Nephron (organoid): ENCODE results near the gene KIF12.

Experiments
- H3K27ac Mint-ChIP-seq, 3 experiments: 2 replicates each; pipeline ENCODE4 v1.8.0; 2020; ENCODE audit warnings: mixed read lengths in 3 of 3, mild to moderate bottlenecking in 2 of 3, moderate library complexity in 1 of 3
- H3K27me3 Mint-ChIP-seq: 2 replicates; pipeline ENCODE4 v1.8.0; 2021; ENCODE audit warnings: low read depth, mild to moderate bottlenecking, moderate library complexity, mixed read lengths
- H3K36me3 Mint-ChIP-seq: 2 replicates; pipeline ENCODE4 v1.8.0; 2020; ENCODE audit warnings: low read depth, mixed read lengths
- H3K4me1 Mint-ChIP-seq: 2 replicates; pipeline ENCODE4 v1.8.0; 2020; ENCODE audit warnings: mixed read lengths
- H3K4me3 Mint-ChIP-seq, 3 experiments: 2 replicates each; pipeline ENCODE4 v1.8.0; 2020; ENCODE audit warnings: mild to moderate bottlenecking in 3 of 3, mixed read lengths in 3 of 3, moderate library complexity in 2 of 3
- H3K9me3 Mint-ChIP-seq: 2 replicates; pipeline ENCODE4 v1.8.0; 2020; ENCODE audit warnings: mixed read lengths
- TF ChIP-seq, protein P1 (sequence below), 3 experiments: fragments of 200-600 bp; sonication (generic); IDR thresholded peaks; one replicate each; pipeline ENCODE4 v1.5.0; 2021; ENCODE audit warnings: antibody characterized with exemption in 3 of 3; ENCODE audit not compliant: unreplicated experiment in 3 of 3

KIF12 gene

DNA sequence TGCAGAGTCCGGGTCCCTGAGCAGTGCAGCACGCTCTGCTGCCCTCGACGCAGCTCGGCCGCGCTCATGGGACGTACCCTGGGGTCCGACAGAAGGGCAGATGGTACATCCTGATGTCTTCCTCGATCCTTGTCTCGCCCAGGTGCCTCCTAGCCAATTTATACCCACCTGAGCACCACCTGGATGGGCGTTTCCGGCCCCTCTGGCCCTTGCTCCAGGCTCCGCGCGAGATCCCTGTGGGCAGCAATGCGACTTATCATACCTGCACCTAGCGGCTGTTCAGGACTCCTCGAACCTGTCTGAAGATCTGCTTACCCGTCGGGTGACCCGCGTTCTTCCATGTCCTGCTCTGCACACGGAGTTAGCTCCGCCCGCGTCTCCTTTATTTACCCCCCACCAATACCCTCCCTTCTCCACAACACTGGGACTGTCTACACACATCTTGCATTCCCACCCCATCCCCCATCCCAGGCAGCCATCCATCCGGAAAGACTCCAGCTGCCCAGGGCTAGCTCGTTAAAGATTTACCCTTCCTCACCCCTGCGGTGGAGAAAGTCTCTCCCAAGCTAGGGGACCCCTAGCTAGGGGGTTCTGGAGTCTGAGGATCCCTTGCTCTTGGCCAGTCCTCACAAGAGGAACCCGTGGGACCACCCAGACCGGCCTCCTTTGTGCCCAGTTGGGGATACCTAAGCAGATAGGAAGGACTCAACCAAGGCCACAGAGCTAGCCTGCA is at the start of gene KIF12:
Gene KIF12 (minus strand): TSS at position 357 of the 733 bp plus-strand sequence. CDS start 16 bp downstream, at position 341.
- TF ChIP-seq, protein P1, sequence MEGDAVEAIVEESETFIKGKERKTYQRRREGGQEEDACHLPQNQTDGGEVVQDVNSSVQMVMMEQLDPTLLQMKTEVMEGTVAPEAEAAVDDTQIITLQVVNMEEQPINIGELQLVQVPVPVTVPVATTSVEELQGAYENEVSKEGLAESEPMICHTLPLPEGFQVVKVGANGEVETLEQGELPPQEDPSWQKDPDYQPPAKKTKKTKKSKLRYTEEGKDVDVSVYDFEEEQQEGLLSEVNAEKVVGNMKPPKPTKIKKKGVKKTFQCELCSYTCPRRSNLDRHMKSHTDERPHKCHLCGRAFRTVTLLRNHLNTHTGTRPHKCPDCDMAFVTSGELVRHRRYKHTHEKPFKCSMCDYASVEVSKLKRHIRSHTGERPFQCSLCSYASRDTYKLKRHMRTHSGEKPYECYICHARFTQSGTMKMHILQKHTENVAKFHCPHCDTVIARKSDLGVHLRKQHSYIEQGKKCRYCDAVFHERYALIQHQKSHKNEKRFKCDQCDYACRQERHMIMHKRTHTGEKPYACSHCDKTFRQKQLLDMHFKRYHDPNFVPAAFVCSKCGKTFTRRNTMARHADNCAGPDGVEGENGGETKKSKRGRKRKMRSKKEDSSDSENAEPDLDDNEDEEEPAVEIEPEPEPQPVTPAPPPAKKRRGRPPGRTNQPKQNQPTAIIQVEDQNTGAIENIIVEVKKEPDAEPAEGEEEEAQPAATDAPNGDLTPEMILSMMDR (IDR thresholded peaks at IDR 0.05; ENCODE audit: unreplicated experiment in 3 of 3), result no peak
- Mint-ChIP-seq H3K27ac (peak within 1 kb of the TSS; percentile 96 to 99 (median 98)), H3K27me3 (peaks cover 53% of the 10 kb centered on the region), H3K9me3 (peaks cover 14% of the 10 kb centered on the region), H3K4me1 (peaks cover 30% of the 10 kb centered on the region), H3K4me3 (peak within 1 kb of the TSS; percentile 90 to 91 (median 90)), H3K36me3 (peaks cover 20% of the 10 kb centered on the region)

- H3K9me3 Mint-ChIP-seq, result no peaks in the 10 kb centered on the region
- H3K27ac Mint-ChIP-seq, result no peak overlapping the region
- no peaks in the 10 kb centered on the region for H3K36me3 Mint-ChIP-seq
- no peak overlapping the region for H3K4me3 Mint-ChIP-seq
- H3K4me1 Mint-ChIP-seq, result peaks cover 21% of the 10 kb centered on the region
- H3K27me3 Mint-ChIP-seq, result peaks cover 27% of the 10 kb centered on the region
- TF ChIP-seq, protein P1 (IDR thresholded peaks at IDR 0.05; ENCODE audit: unreplicated experiment in 3 of 3), result no peak
These were observed 47.6 kb upstream of the KIF12 start for GRCh38 chr9:114146735-114147134.

DNA sequence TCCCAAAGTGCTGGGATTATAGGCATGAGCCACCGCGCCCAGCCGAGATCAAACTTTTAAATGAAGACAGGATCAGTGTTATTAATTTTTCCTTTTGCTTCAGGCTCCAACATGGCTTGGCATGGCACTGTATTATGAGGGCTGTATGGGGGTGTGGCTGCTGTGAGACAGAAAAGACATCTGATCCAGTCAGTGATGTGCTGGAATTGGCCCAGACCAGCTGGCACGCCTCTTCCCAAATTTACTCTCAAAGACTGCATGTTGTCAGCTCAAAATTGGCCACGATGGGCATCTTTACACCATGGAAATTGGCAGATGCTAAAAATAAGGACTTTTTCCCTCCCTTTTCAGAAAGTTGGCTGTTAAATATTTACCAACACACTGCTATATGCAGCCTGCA is 44.1 kb upstream of the KIF12 start:
- Mint-ChIP-seq H3K9me3 (no peaks in the 10 kb centered on the region), H3K27me3 (peaks cover 14% of the 10 kb centered on the region), H3K27ac (no peak overlapping the region), H3K4me1 (peaks cover 49% of the 10 kb centered on the region), H3K36me3 (no peaks in the 10 kb centered on the region), H3K4me3 (no peak overlapping the region)
- TF ChIP-seq, protein P1 (IDR thresholded peaks at IDR 0.05; ENCODE audit: unreplicated experiment in 3 of 3), result no peak

GRCh38 chr9:114141553-114142402 is 42.7 kb upstream of the KIF12 start:
- peaks cover 49% of the 10 kb centered on the region for H3K4me1 Mint-ChIP-seq
- H3K27ac Mint-ChIP-seq, result peak overlapping the region in 2 of 3 experiments; percentile 26 to 73
- peak overlapping the region in 1 of 3 experiments; percentile 21 for H3K4me3 Mint-ChIP-seq
- TF ChIP-seq, protein P1 (IDR thresholded peaks at IDR 0.05; ENCODE audit: unreplicated experiment in 3 of 3), result no peak
- no peaks in the 10 kb centered on the region for H3K36me3 Mint-ChIP-seq
- H3K27me3 Mint-ChIP-seq, result peaks cover 4% of the 10 kb centered on the region
- H3K9me3 Mint-ChIP-seq, result peaks cover 2% of the 10 kb centered on the region

GRCh38 chr9:114140850-114141249 is 41.8 kb upstream of the KIF12 start:
- no peaks in the 10 kb centered on the region for H3K36me3 Mint-ChIP-seq
- H3K4me1 Mint-ChIP-seq, result peaks cover 49% of the 10 kb centered on the region
- peaks cover 4% of the 10 kb centered on the region for H3K27me3 Mint-ChIP-seq
- H3K27ac Mint-ChIP-seq, result peak overlapping the region; percentile 28 to 73 (median 54)
- H3K9me3 Mint-ChIP-seq, result peaks cover 2% of the 10 kb centered on the region
- TF ChIP-seq, protein P1 (IDR thresholded peaks at IDR 0.05; ENCODE audit: unreplicated experiment in 3 of 3), result no peak
- H3K4me3 Mint-ChIP-seq, result peak overlapping the region in 1 of 3 experiments; percentile 20
